Neural progenitor cell (in vitro differentiated cells): Measurements from ENCODE around the gene SLC6A17. TPM values are rescaled to one million over a fixed set of nuclear protein-coding genes. Genes with fewer than 3 reads are reported as not detected.

Source experiments
- DNase-seq: peaks from one replicate; pipeline ENCODE4 v3.0.0-alpha.2; 2016; ENCODE audit warnings: low spot score
- H2AFZ ChIP-seq: fragments of 200-600 bp; sonication (generic); replicated peaks from 2 replicates; pipeline ENCODE4 v1.6.1; 2016; ENCODE audit warnings: antibody characterized with exemption
- H3F3A ChIP-seq: fragments of 200-600 bp; sonication (generic); 2 replicates; pipeline ENCODE4 v1.6.1; 2016; ENCODE audit warnings: antibody characterized with exemption, low read depth
- H3K27ac ChIP-seq: fragments of 200-600 bp; sonication (generic); 2 replicates; pipeline ENCODE4 v1.5.1; 2016; ENCODE audit warnings: mild to moderate bottlenecking
- H3K27me3 ChIP-seq: fragments of 200-600 bp; sonication (generic); 2 replicates; pipeline ENCODE4 v1.6.1; 2016; ENCODE audit warnings: mild to moderate bottlenecking, moderate library complexity
- H3K36me3 ChIP-seq: fragments of 200-600 bp; sonication (generic); 2 replicates; pipeline ENCODE4 v1.5.1; 2016
- H3K4me1 ChIP-seq: fragments of 200-600 bp; sonication (generic); 2 replicates; pipeline ENCODE4 v1.6.1; 2016; ENCODE audit warnings: mixed run types
- H3K4me2 ChIP-seq: fragments of 200-600 bp; sonication (generic); 2 replicates; pipeline ENCODE4 v1.6.1; 2016
- H3K4me3 ChIP-seq: fragments of 200-600 bp; sonication (generic); 2 replicates; pipeline ENCODE4 v1.5.1; 2016
- H3K79me2 ChIP-seq: fragments of 200-600 bp; sonication (generic); 2 replicates; pipeline ENCODE4 v1.6.1; 2016; ENCODE audit warnings: low read depth
- H3K9ac ChIP-seq: fragments of 200-600 bp; sonication (generic); 2 replicates; pipeline ENCODE4 v1.6.1; 2016
- H3K9me3 ChIP-seq: fragments of 200-600 bp; sonication (generic); 2 replicates; pipeline ENCODE4 v1.5.1; 2016; ENCODE audit warnings: low read depth
- H4K20me1 ChIP-seq: fragments of 200-600 bp; sonication (generic); 2 replicates; pipeline ENCODE4 v1.6.1; 2016; ENCODE audit warnings: low read depth
- H3K27ac Mint-ChIP-seq: 3 replicates; pipeline ENCODE4 v1.8.0; 2021; ENCODE audit warnings: mixed read lengths
- H3K27me3 Mint-ChIP-seq: 2 replicates; pipeline ENCODE4 v1.8.0; 2022; ENCODE audit warnings: low read depth, mild to moderate bottlenecking, inconsistent platforms, moderate library complexity, mixed read lengths; ENCODE audit not compliant: insufficient read depth
- H3K36me3 Mint-ChIP-seq: 3 replicates; pipeline ENCODE4 v1.8.0; 2021; ENCODE audit warnings: mixed read lengths
- H3K4me1 Mint-ChIP-seq: 3 replicates; pipeline ENCODE4 v1.8.0; 2021; ENCODE audit warnings: mixed read lengths
- H3K4me3 Mint-ChIP-seq: 3 replicates; pipeline ENCODE4 v1.8.0; 2021; ENCODE audit warnings: mild to moderate bottlenecking, moderate library complexity, mixed read lengths
- H3K9me3 Mint-ChIP-seq: 3 replicates; pipeline ENCODE4 v1.8.0; 2020; ENCODE audit warnings: mixed read lengths
- CTCF ChIP-seq: fragments of 200-600 bp; sonication (generic); IDR thresholded peaks from 2 replicates; pipeline ENCODE4 v1.5.1; 2017; ENCODE audit warnings: antibody characterized with exemption, mild to moderate bottlenecking
- EZH2 ChIP-seq: fragments of 200-600 bp; sonication (generic); IDR thresholded peaks from 2 replicates; pipeline ENCODE4 v1.6.1; 2017; ENCODE audit warnings: antibody characterized with exemption, mild to moderate bottlenecking, moderate library complexity
- EZH2phosphoT487 ChIP-seq: fragments of 200-600 bp; sonication (generic); IDR thresholded peaks from 2 replicates; pipeline ENCODE4 v1.6.1; 2017; ENCODE audit warnings: antibody characterized with exemption
- total RNA-seq: library from RNA; depleted of rRNA; stranded (reverse); fragments of >200 nt; gene quantifications from 2 replicates; pipeline ENCODE4 v1.2.3, GENCODE V29; 2015; ENCODE audit warnings: low replicate concordance

SLC6A17 gene
- total RNA-seq, 1 donor from 2014 or later: not detected

DNA sequence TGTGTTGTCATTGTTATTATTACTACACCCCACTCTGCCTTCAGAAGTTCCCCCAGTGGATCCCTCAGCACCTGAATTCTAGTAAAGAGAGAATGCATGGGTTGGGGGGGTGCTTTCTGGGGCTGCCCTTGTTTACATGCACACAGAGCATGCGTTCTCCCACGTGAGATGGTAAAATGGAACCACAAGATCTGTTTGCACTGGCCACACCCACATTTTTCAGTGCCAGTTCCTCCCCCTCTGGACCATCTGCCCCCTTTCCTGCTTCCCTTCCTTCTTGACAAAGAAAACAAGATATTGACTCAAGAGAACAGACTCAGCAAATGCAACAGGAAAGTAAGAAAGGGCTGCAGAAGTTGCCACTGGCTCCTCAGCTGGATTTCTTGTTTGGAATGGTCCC, 8.9 kb downstream of the SLC6A17 start:
- Histone ChIP-seq H3K9me3 (no peaks in the 10 kb centered on the region), H3K27me3 (peaks cover 25% of the 10 kb centered on the region), H3K9ac (no peak overlapping the region), H3K4me2 (no peak overlapping the region), H3K4me1 (no peaks in the 10 kb centered on the region), H3K79me2 (no peaks in the 10 kb centered on the region), H3K4me3 (no peak overlapping the region), H2AFZ (no peak overlapping the region), H3F3A (no peaks in the 10 kb centered on the region), H4K20me1 (peaks cover 14% of the 10 kb centered on the region), H3K27ac (no peak overlapping the region), H3K36me3 (no peaks in the 10 kb centered on the region)
- Mint-ChIP-seq H3K36me3 (no peaks in the 10 kb centered on the region), H3K4me3 (no peak overlapping the region), H3K27ac (no peak overlapping the region), H3K4me1 (no peaks in the 10 kb centered on the region), H3K9me3 (no peaks in the 10 kb centered on the region), H3K27me3 (peaks cover 40% of the 10 kb centered on the region)
- TF ChIP-seq EZH2phosphoT487: no peak
- no peak for TF ChIP-seq CTCF
- TF ChIP-seq EZH2: no peak
- DNase-seq: no peak

DNA sequence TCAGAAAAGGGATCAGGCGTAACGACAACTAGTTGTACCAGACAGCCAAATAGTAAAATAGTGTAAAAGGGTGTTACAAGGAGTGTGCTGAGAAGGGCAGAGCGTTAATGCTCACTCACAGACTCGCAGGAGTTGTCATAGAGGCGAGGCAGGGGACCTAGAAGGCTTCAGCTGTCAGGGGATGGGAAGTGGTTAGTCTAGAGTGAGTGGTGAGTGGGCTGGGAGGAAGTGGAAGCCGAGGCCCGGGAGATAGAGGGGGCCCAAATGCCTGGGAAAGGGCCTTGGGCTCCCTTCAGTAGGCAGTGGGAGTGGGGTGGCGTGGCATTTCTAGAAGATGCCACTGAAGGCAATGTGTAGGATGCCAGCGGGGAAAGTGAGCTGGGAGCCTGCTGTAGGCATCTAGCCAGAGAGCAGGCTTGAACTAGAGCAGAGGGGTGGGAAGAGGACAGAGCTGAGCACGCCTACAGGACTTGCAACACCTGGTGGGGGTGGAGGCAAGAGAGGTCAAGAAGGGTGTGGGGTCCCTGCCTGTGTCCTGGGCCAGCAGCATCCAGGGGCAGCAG, 10.3 kb downstream of the SLC6A17 start:
- no peaks in the 10 kb centered on the region for H3K36me3 Mint-ChIP-seq

GRCh38 chr1:110161165-110161564, 10.9 kb downstream of the SLC6A17 start:
- H3K9ac ChIP-seq: no peak overlapping the region
- no peaks in the 10 kb centered on the region for H3K36me3 Mint-ChIP-seq
- no peaks in the 10 kb centered on the region for H3K9me3 ChIP-seq
- no peak overlapping the region for H3K4me3 Mint-ChIP-seq
- peaks cover 25% of the 10 kb centered on the region for H3K27me3 Mint-ChIP-seq
- H3K79me2 ChIP-seq: no peaks in the 10 kb centered on the region
- no peak overlapping the region for H3K27ac Mint-ChIP-seq
- H3K4me3 ChIP-seq: no peak overlapping the region
- H3K4me1 ChIP-seq: no peaks in the 10 kb centered on the region
- H2AFZ ChIP-seq: no peak overlapping the region
- H3K4me1 Mint-ChIP-seq: no peaks in the 10 kb centered on the region
- H3K36me3 ChIP-seq: no peaks in the 10 kb centered on the region
- no peaks in the 10 kb centered on the region for H3F3A ChIP-seq
- H3K27me3 ChIP-seq: peaks cover 8% of the 10 kb centered on the region
- DNase-seq: no peak
- H4K20me1 ChIP-seq: no peaks in the 10 kb centered on the region
- TF ChIP-seq CTCF (no peak), EZH2phosphoT487 (no peak), EZH2 (no peak)
- H3K27ac ChIP-seq: no peak overlapping the region
- no peaks in the 10 kb centered on the region for H3K9me3 Mint-ChIP-seq
- no peak overlapping the region for H3K4me2 ChIP-seq

More for the DNA sequence above, 10.3 kb downstream of the SLC6A17 start:
- no peak for DNase-seq
- Mint-ChIP-seq H3K9me3 (no peaks in the 10 kb centered on the region), H3K4me1 (no peaks in the 10 kb centered on the region), H3K4me3 (no peak overlapping the region), H3K27ac (no peak overlapping the region), H3K27me3 (peaks cover 31% of the 10 kb centered on the region)
- TF ChIP-seq EZH2 (no peak), CTCF (no peak), EZH2phosphoT487 (no peak)
- no peaks in the 10 kb centered on the region for H3K4me1 ChIP-seq
- H2AFZ ChIP-seq: no peak overlapping the region
- no peak overlapping the region for H3K4me3 ChIP-seq
- no peaks in the 10 kb centered on the region for H3K36me3 ChIP-seq
- no peaks in the 10 kb centered on the region for H3F3A ChIP-seq
- peaks cover 2% of the 10 kb centered on the region for H4K20me1 ChIP-seq
- no peak overlapping the region for H3K9ac ChIP-seq
- no peaks in the 10 kb centered on the region for H3K79me2 ChIP-seq
- no peak overlapping the region for H3K27ac ChIP-seq
- no peak overlapping the region for H3K4me2 ChIP-seq
- H3K27me3 ChIP-seq: peaks cover 10% of the 10 kb centered on the region
- H3K9me3 ChIP-seq: no peaks in the 10 kb centered on the region
